CD4-positive, alpha-beta T cell (primary cell): Measurements from ENCODE around the gene CAPG. TPM values are rescaled to one million over a fixed set of nuclear protein-coding genes. Genes with fewer than 3 reads are reported as not detected.

ENCODE experiments used
- ATAC-seq: fragments of 200-7000 bp; cut with Tn5 transposase; one replicate; pipeline ENCODE4 v1.10.0; 2022; ENCODE audit warnings: mild to moderate bottlenecking; ENCODE audit not compliant: poor library complexity
- CTCF ChIA-PET: fragments of 350-600 bp; sonication (Branson Sonifier 250); formaldehyde crosslinking; loops from one replicate; lab custom pipeline; 2021; ENCODE audit warnings: antibody characterized with exemption, inconsistent platforms; lab: Charles Lee
- POLR2A ChIA-PET: fragments of 350-600 bp; sonication (Branson Sonifier 250); formaldehyde crosslinking; loops from one replicate; lab custom pipeline; 2021; ENCODE audit warnings: antibody characterized with exemption, inconsistent platforms; lab: Charles Lee
- DNase-seq, 14 experiments: peaks; one replicate each; pipeline ENCODE4 v3.0.0-alpha.2; 2013 to 2020; ENCODE audit warnings: mixed read lengths in 2 of 14
- H3K27ac ChIP-seq, 2 donors: one replicate each; pipeline versions ENCODE4 v1.5.1 to v1.7.0; 2013; ENCODE audit warnings: low read length in 2 of 2, low read depth in 1 of 2, mild to moderate bottlenecking in 1 of 2
- H3K27me3 ChIP-seq, 2 experiments: 1 replicate in 1 of 2; 2 replicates in 1 of 2; pipeline versions ENCODE4 v1.6.1 to v1.7.0; 2013; ENCODE audit warnings: low read length in 2 of 2, control low read depth in 1 of 2, mild to moderate bottlenecking in 1 of 2, moderate library complexity in 1 of 2; ENCODE audit not compliant: insufficient read depth in 2 of 2, control insufficient read depth in 1 of 2
- H3K36me3 ChIP-seq: one replicate; pipeline ENCODE4 v1.6.1; 2013; ENCODE audit warnings: low read length, control low read depth; ENCODE audit not compliant: insufficient read depth
- H3K4me1 ChIP-seq: one replicate; pipeline ENCODE4 v1.6.1; 2013; ENCODE audit warnings: low read length, control low read depth; ENCODE audit not compliant: insufficient read depth
- H3K4me3 ChIP-seq: one replicate; pipeline ENCODE4 v1.5.1; 2013; ENCODE audit warnings: mild to moderate bottlenecking, low read length, moderate library complexity
- H3K9me3 ChIP-seq, 2 experiments: 1 replicate in 1 of 2; 2 replicates in 1 of 2; pipeline versions ENCODE4 v1.6.1 to v1.7.0; 2013; ENCODE audit warnings: low read length in 2 of 2, mild to moderate bottlenecking in 2 of 2, control low read depth in 1 of 2, moderate library complexity in 1 of 2; ENCODE audit not compliant: control insufficient read depth in 1 of 2, insufficient read depth in 1 of 2
- H3K27ac Mint-ChIP-seq: one replicate; pipeline ENCODE4 v1.8.0; 2020; ENCODE audit warnings: mixed read lengths
- H3K27me3 Mint-ChIP-seq: one replicate; pipeline ENCODE4 v1.8.0; 2021; ENCODE audit warnings: mixed read lengths
- H3K36me3 Mint-ChIP-seq: one replicate; pipeline ENCODE4 v1.8.0; 2021; ENCODE audit warnings: low read depth, mixed read lengths
- H3K4me1 Mint-ChIP-seq: one replicate; pipeline ENCODE4 v1.8.0; 2021; ENCODE audit warnings: low read depth, mixed read lengths
- H3K4me3 Mint-ChIP-seq: one replicate; pipeline ENCODE4 v1.8.0; 2020; ENCODE audit warnings: mild to moderate bottlenecking, mixed read lengths
- H3K9me3 Mint-ChIP-seq: one replicate; pipeline ENCODE4 v1.8.0; 2020; ENCODE audit warnings: mixed read lengths
- intact Hi-C, 2 experiments: fragments of 100-400 bp; cut with DNase I in 1 of 2; cut with micrococcal nuclease in 1 of 2; formaldehyde crosslinking; loops; one replicate each; pipeline versions ENCODE4 v1.15.1 to v1.9.0; 2023 to 2025; cut with DNase I, micrococcal nuclease
- total RNA-seq, 174 experiments: library from RNA in 2 of 174; stranded (reverse) in 2 of 174; gene quantifications; one replicate each; pipeline ENCODE4 v1.2.3 and lab custom pipeline; 2021 to 2026
- TF ChIP-seq, protein P1 (sequence below): fragments of 200-600 bp; IDR thresholded peaks from one replicate; pipeline ENCODE4 v1.8.0; 2022; ENCODE audit warnings: antibody characterized with exemption, mild to moderate bottlenecking

CAPG gene
- total RNA-seq, 2 experiments from 2014 or later: 21.7 to 23.3 TPM

DNA sequence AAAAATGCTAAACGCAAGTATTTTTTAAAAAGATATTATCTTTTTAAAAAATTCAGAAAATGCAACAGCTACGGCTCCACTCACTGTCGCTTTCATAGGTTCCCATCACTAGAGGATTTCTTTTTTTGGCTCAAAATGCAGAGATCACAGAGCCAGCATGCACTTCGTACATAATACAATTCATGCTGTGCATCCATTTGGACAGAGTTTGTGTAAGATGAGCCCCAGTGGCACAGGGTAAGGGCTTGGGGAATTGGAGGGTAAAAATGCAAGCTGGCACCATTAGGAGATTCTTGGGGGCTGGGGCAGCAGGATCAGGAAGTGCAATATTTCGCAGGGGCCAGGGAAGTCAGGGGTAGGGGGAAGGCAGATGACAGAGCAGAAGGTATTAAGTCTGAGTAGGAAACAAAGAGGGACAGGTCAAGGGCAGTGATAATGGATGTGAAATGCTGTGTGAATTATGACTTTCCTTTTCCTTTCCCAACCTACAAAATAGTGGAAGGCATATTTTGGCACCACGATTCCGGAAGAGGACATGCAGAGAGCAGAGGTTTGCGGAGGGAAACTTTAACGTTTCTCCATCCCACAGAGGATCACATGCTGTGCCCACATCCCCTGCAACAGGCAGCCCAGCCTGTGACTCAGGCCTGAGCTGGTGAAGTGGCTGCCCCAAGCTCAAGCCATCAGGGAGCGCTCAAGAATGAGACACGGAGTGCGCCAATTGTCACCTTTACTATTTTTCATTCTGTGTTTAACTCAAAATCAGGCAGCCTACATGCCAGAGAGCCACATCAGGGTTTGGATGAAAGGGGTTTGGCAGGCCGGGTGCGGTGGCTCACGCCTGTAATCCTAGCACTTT, 4.7 kb downstream of the CAPG start:
- DNase-seq (peak in 13 of 14 experiments; percentile 29 to 87 (median 57)), ATAC-seq (peak; percentile 69)
- H3K4me3 ChIP-seq: peak overlapping the region; percentile 7
- H3K27me3 ChIP-seq: no peaks in the 10 kb centered on the region
- peaks cover 16% of the 10 kb centered on the region for H3K36me3 Mint-ChIP-seq
- no peaks in the 10 kb centered on the region for H3K27me3 Mint-ChIP-seq
- intact Hi-C loops: loop anchor here in 1 of 2 experiments (2.0 kb wide), 1 partner anchor 13 kb away; the partner anchor contains the start of gene SH2D6
- H3K4me1 ChIP-seq: peaks cover 57% of the 10 kb centered on the region
- peak overlapping the region in 1 of 2 donors; percentile 34 for H3K27ac ChIP-seq
- H3K4me1 Mint-ChIP-seq: peaks cover 46% of the 10 kb centered on the region
- ChIA-PET POLR2A (interaction anchor here (0.5 to 1.7 kb wide), 11 partner anchors 9 to 190 kb away, joined by 3 to 9 read pairs (median 4); partner anchors contain the start of genes ELMOD3, MAT2A, RETSAT and RNF181), CTCF (no interaction called here)
- peaks cover 2% of the 10 kb centered on the region for H3K9me3 Mint-ChIP-seq
- peak overlapping the region; percentile 63 for H3K27ac Mint-ChIP-seq
- peak overlapping the region; percentile 52 for H3K4me3 Mint-ChIP-seq
- peaks cover 0 to 13% of the 10 kb centered on the region in 2 experiments for H3K9me3 ChIP-seq
- H3K36me3 ChIP-seq: peaks cover 2% of the 10 kb centered on the region
- TF ChIP-seq, protein P1, sequence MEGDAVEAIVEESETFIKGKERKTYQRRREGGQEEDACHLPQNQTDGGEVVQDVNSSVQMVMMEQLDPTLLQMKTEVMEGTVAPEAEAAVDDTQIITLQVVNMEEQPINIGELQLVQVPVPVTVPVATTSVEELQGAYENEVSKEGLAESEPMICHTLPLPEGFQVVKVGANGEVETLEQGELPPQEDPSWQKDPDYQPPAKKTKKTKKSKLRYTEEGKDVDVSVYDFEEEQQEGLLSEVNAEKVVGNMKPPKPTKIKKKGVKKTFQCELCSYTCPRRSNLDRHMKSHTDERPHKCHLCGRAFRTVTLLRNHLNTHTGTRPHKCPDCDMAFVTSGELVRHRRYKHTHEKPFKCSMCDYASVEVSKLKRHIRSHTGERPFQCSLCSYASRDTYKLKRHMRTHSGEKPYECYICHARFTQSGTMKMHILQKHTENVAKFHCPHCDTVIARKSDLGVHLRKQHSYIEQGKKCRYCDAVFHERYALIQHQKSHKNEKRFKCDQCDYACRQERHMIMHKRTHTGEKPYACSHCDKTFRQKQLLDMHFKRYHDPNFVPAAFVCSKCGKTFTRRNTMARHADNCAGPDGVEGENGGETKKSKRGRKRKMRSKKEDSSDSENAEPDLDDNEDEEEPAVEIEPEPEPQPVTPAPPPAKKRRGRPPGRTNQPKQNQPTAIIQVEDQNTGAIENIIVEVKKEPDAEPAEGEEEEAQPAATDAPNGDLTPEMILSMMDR: no peak

DNA sequence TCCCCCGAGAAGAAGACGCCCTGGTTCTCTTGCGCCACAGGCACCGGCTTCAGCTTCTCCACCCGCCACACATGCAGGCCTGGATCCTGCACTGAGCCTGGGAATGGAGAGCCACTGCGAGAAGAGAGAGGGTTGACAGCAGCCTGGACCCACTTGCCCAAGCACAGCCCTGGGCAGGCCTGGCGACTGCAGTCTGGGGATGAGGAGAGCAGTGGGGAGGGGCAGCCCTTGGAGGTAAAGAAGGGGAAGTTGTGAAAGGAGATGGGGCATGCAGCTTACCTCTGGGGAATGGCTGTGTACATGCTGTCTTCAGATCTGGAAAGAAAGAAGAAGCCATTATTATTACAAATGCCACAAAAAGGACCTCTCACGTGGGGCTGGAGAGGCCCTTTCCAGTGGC, 8.3 kb downstream of the CAPG start:
- TF ChIP-seq, protein P1: no peak
- Histone ChIP-seq H3K4me1 (peaks cover 23% of the 10 kb centered on the region), H3K4me3 (no peak overlapping the region), H3K27me3 (no peaks in the 10 kb centered on the region), H3K27ac (no peak overlapping the region), H3K36me3 (peaks cover 18% of the 10 kb centered on the region), H3K9me3 (peaks cover 0 to 13% of the 10 kb centered on the region in 2 experiments)
- ChIA-PET POLR2A (no interaction called here), CTCF (interaction anchor here (1.2 kb wide), 1 partner anchor 10 kb away, joined by 3 read pairs; no protein-coding TSS in a partner anchor)
- intact Hi-C loops: no loop called here
- peaks cover 2% of the 10 kb centered on the region for H3K9me3 Mint-ChIP-seq
- no peaks in the 10 kb centered on the region for H3K27me3 Mint-ChIP-seq
- ATAC-seq (no peak), DNase-seq (no peak)
- H3K36me3 Mint-ChIP-seq: peaks cover 28% of the 10 kb centered on the region
- no peak overlapping the region for H3K27ac Mint-ChIP-seq
- no peak overlapping the region for H3K4me3 Mint-ChIP-seq
- H3K4me1 Mint-ChIP-seq: peaks cover 16% of the 10 kb centered on the region

GRCh38 chr2:85401464-85401805, 8.7 kb downstream of the CAPG start:
- ChIA-PET POLR2A (no interaction called here), CTCF (no interaction called here)
- Histone ChIP-seq H3K4me3 (no peak overlapping the region), H3K9me3 (peaks cover 0 to 13% of the 10 kb centered on the region in 2 experiments), H3K27ac (no peak overlapping the region), H3K4me1 (peaks cover 19% of the 10 kb centered on the region), H3K36me3 (peaks cover 22% of the 10 kb centered on the region), H3K27me3 (no peaks in the 10 kb centered on the region)
- Mint-ChIP-seq H3K4me1 (peaks cover 15% of the 10 kb centered on the region), H3K9me3 (peaks cover 2% of the 10 kb centered on the region), H3K4me3 (no peak overlapping the region), H3K27ac (no peak overlapping the region), H3K27me3 (no peaks in the 10 kb centered on the region), H3K36me3 (peaks cover 28% of the 10 kb centered on the region)
- intact Hi-C loops: no loop called here
- TF ChIP-seq, protein P1: no peak
- ATAC-seq: no peak
- no peak for DNase-seq
